ENCODE measurements around the gene TGFBR3L. TPM values are rescaled to one million over a fixed set of nuclear protein-coding genes. Genes with fewer than 3 reads are reported as not detected.

The TGFBR3L gene
- total and polyA plus RNA-seq, 2 of the 8 experiments (the other 6 are each of a cell fraction or from before 2014, with no cell fraction given), result 3.1 to 3.7 TPM

DNA sequence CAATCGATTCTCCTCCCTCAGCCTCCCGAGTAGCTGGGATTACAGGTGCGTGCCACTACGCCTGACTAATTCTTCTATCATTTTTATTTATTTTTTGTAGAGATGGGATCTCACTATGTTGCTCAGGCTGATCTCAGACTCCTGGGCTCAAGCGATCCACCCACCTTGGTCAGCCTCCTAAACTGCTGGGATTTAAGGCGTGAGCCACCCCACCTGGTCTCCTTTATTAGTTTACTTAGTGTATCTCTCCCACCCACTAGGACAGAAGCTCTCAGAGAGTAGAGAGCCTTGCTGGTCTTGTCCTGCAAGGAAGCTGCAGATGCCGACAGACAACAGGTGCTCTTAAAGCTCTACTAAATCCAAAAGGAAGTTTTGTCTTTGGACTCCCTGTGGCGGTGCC is 28.8 kb upstream of the TGFBR3L start:
- Histone ChIP-seq H3K4ac (replicated peaks; ENCODE audit: insufficient read length, low read depth, low read length) (no peak overlapping the region), H3K9me3 (ENCODE audit: insufficient read depth in 2 of 2, low read depth in 1 of 2, low read length in 1 of 2) (no peaks in the 10 kb centered on the region), H2BK120ac (replicated peaks; ENCODE audit: low read depth, low read length) (no peak overlapping the region), H4K8ac (ENCODE audit: extremely low read depth, insufficient read depth, low read length) (no peak overlapping the region), H3K27ac (ENCODE audit: low read depth, low read length) (no peak overlapping the region), H3K56ac (replicated peaks; ENCODE audit: insufficient read length, low read depth, low read length) (no peak overlapping the region), H4K5ac (ENCODE audit: insufficient read length, low read depth, low read length) (no peak overlapping the region), H3K23me2 (ENCODE audit: low read depth, low read length) (peaks cover 6% of the 10 kb centered on the region; the same call in 1 of the 2 replicates), H3K4me1 (replicated peaks in 1 of 4; ENCODE audit: control insufficient read depth in 3 of 4, insufficient read depth in 4 of 4, low read length in 3 of 4) (peaks cover 0 to 7% (median 5%) of the 10 kb centered on the region in 4 experiments; a peak in 4 of 7 replicates), H3K4me2 (ENCODE audit: insufficient read depth in 1 of 2, low read depth in 2 of 2, low read length in 2 of 2) (no peak overlapping the region), H3K18ac (ENCODE audit: extremely low read depth, low read length) (no peak overlapping the region), H2AFZ (ENCODE audit: low read length) (no peak overlapping the region), H3K14ac (ENCODE audit: insufficient read length) (no peak overlapping the region), H3K4me3 (ENCODE audit: extremely low read depth in 1 of 4, insufficient read depth in 2 of 4, low read depth in 3 of 4, low read length in 4 of 4) (no peak overlapping the region), H2AK5ac (ENCODE audit: low read depth, low read length) (no peak overlapping the region), H3K79me1 (ENCODE audit: low read depth, low read length) (no peaks in the 10 kb centered on the region), H2BK12ac (ENCODE audit: low read depth, low read length) (no peak overlapping the region), H3K9ac (replicated peaks in 1 of 4; ENCODE audit: extremely low read depth in 1 of 4, low read depth in 3 of 4, low read length in 3 of 4) (no peak overlapping the region), H3K36me3 (ENCODE audit: control insufficient read depth in 2 of 4, insufficient read depth in 4 of 4, low read length in 3 of 4) (no peaks in the 10 kb centered on the region), H2BK5ac (ENCODE audit: low read depth, low read length) (no peak overlapping the region), H4K91ac (replicated peaks; ENCODE audit: insufficient read length, low read length) (no peak overlapping the region), H2BK20ac (ENCODE audit: low read length) (no peak overlapping the region), H3K79me2 (ENCODE audit: control insufficient read depth in 1 of 2, insufficient read depth in 2 of 2, low read length in 2 of 2) (no peaks in the 10 kb centered on the region), H3K23ac (ENCODE audit: insufficient read length) (no peak overlapping the region), H4K20me1 (replicated peaks in 1 of 2; ENCODE audit: control insufficient read depth in 1 of 2, insufficient read depth in 2 of 2, low read length in 2 of 2) (no peaks in the 10 kb centered on the region), H2BK15ac (ENCODE audit: low read length) (no peak overlapping the region), H3K27me3 (replicated peaks in 1 of 4; ENCODE audit: control insufficient read depth in 3 of 4, extremely low read depth in 1 of 4, insufficient read depth in 3 of 4, low read length in 3 of 4) (peaks cover 0 to 4% (median 3%) of the 10 kb centered on the region in 4 experiments; a peak in 4 of 7 replicates)
- 94% methylated on average over 8 of the region's 8 CpGs; no CpG with 5 or more reads in 1 of the 2 experiments for WGBS, 2 experiments (ENCODE audit: extremely low coverage in 1 of 2, insufficient coverage in 1 of 2, insufficient read length in 1 of 2, insufficient replicate concordance in 2 of 2, low coverage in 1 of 2, low lambda C conversion rate in 2 of 2, missing lambda C conversion rate in 1 of 2)
- DNase-seq (ENCODE audit: low read depth in 1 of 2, low spot score in 2 of 2), result no peak
- ChIA-PET CTCF (ENCODE audit: partially characterized antibody) (interaction anchor here (0.8 to 2.0 kb wide), 8 partner anchors 11 to 23 kb away, joined by 3 to 5 read pairs (median 4); no protein-coding TSS in a partner anchor), POLR2A (ENCODE audit: partially characterized antibody) (interaction anchor here (0.6 to 1.2 kb wide), 5 partner anchors 14 to 43 kb away, joined by 3 to 4 read pairs (median 3); partner anchors contain the start of gene MAP2K7)
- no peak for FAIRE-seq
- TF ChIP-seq E2F6 (IDR thresholded peaks at IDR 0.05) (no peak), RFX5 (IDR thresholded peaks at IDR 0.05; ENCODE audit: borderline replicate concordance, low read depth, low read length) (no peak), TAF1 (IDR thresholded peaks at IDR 0.05; ENCODE audit: low read depth, low read length) (no peak), CREB1 (IDR thresholded peaks at IDR 0.05) (no peak)

Measured in H1 (cell line).